ENCODE data around the gene TIGIT.

TIGIT gene

DNA sequence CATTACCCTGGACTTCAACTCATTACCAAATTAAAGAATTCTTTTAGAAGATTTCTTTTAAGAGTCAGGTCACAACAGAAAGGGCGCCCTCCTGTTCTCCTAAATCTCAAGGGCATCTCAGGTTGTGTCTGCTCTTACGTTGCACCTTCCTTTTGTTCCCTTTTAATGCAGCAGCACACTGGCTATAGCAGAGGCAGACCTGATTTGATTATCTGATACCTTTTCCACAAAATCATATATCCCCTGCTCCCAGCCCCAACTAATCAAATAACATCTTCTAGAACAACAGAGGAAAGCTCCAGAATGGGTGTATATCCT lies 40.1 kb downstream of the TIGIT start:
- FAIRE-seq (no peak), DNase-seq (ENCODE audit: insufficient read length, low spot score) (no peak)
- TF ChIP-seq, protein P1, sequence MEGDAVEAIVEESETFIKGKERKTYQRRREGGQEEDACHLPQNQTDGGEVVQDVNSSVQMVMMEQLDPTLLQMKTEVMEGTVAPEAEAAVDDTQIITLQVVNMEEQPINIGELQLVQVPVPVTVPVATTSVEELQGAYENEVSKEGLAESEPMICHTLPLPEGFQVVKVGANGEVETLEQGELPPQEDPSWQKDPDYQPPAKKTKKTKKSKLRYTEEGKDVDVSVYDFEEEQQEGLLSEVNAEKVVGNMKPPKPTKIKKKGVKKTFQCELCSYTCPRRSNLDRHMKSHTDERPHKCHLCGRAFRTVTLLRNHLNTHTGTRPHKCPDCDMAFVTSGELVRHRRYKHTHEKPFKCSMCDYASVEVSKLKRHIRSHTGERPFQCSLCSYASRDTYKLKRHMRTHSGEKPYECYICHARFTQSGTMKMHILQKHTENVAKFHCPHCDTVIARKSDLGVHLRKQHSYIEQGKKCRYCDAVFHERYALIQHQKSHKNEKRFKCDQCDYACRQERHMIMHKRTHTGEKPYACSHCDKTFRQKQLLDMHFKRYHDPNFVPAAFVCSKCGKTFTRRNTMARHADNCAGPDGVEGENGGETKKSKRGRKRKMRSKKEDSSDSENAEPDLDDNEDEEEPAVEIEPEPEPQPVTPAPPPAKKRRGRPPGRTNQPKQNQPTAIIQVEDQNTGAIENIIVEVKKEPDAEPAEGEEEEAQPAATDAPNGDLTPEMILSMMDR (IDR thresholded peaks at IDR 0.05; ENCODE audit: insufficient read depth, missing control alignments): no peak

DNA sequence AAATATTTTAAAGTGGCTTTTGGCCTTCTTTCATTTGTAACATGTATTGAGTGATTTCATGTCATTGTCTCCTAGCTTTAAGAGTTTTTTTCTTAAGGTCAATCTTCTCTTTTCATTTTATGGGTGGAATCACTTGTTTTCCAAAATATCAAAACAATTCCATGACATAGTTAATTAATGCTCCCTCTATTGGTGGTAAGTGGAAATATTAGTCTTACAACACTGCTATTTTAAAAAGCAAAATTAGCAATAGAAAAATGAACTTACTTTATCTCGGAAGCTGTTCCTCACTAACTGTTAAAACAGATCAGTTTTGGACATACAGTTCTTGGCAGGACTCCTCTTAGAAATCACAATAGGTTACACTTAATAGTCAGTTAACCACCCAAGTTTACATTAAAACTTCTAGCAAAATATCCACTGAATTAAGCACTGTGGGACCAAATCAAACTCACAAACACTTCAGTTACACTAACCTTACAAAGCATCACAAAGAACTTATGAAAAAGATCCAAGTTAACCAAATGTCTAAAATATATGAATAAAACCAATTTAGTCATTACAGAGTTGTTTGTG lies 42.4 kb downstream of the TIGIT start:
- DNase-seq (ENCODE audit: insufficient read length, low spot score) (no peak), FAIRE-seq (no peak)
- TF ChIP-seq, protein P1 (IDR thresholded peaks at IDR 0.05; ENCODE audit: insufficient read depth, missing control alignments): peak; percentile 33

DNA sequence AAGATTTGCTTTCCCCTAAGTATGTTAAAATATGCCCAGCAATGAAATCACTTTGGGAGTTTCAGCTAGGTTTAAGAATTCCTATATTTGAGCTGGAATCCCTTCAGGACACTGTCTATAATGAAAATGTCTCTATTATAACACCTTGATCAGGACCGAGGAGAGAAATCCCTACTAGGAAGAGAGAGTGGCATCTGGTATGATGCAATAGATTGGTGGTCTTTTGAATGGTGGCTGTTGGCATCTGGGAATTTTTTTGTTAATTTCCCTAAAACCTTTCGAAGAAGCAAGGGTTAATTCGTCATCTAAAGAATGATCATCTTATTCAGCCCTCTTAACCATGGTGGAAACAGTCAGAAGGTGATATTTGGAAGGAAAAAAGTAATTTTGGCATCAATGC lies 43.0 kb downstream of the TIGIT start:
- no peak for FAIRE-seq
- no peak for DNase-seq (ENCODE audit: insufficient read length, low spot score)
- TF ChIP-seq, protein P1 (IDR thresholded peaks at IDR 0.05; ENCODE audit: insufficient read depth, missing control alignments): no peak

DNA sequence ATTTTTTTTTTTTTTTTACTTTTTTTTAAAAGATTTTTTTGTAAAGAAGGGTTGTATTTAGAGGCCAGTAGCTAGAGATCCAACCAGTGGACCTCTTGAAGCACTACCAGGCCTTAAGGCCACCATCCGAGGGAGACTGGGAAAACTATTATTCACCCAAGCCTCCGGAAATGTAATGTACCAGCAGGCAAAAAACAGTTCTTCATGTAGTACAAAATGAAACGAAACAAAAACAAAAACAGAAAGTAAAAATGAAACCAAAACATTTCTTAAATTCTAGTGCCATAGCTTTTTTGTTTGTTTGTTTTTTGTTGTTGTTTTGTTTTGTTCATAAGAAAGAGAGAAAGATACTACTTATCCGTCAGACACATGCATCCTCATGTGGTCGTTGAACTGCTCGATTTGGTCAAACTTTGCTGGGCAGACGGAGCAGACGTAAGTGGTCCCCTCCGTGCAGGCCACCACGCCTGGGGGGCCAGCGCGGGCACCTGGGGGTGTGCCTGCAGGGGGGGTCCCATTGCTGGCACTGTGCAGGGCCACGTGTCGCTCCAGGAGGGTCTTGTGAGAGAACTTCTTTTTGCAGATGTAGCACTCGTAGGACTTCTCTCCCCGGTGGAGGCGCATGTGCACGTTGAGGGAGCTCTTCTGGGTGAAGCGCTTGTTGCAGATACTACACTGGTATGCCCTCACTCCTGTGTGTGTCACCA lies 45.0 kb downstream of the TIGIT start:
- DNase-seq (ENCODE audit: insufficient read length, low spot score) (no peak), FAIRE-seq (no peak)
- TF ChIP-seq, protein P1 (IDR thresholded peaks at IDR 0.05; ENCODE audit: insufficient read depth, missing control alignments): no peak

DNA sequence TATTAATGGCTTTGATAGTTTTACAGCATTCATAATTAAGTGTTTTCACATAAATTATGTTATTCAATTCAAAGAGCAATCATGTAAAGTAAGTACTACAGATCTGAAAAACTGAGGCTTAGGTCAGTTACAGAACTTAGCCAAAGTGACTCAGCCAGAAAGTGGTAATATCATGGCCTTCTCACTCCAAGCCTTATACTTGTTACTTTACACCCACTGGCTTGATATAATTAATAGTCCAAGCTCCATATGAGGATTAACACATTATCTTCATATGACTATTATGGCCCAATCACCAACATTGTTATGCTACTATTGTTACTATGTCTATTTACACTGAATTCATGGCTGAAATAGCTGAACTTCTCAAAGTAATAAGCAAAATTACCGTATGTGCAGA lies 50.7 kb downstream of the TIGIT start:
- DNase-seq (ENCODE audit: insufficient read length, low spot score) (no peak), FAIRE-seq (no peak)
- TF ChIP-seq, protein P1 (IDR thresholded peaks at IDR 0.05; ENCODE audit: insufficient read depth, missing control alignments): no peak

DNA sequence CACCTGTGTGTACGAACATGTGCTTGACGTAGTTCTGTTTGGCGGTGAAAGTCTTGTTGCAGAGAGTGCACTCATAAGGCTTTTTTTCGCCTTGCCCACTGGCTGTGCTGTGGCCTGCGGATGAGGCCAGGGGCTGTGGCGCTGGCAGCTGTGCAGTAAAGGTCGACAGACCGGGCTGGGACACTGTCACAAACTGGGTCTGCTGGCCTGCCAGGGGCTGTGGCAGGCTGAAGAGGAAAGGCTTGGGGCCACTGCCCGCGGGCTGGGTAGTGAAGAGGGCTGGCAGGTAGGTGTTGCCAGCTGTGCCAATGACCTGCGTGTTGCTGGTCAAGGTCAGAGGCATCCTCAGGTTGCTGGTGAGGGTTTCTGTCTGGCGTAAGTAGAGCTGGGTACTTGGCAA lies 56.4 kb downstream of the TIGIT start:
- DNase-seq (ENCODE audit: insufficient read length, low spot score) (no peak), FAIRE-seq (no peak)
- TF ChIP-seq, protein P1 (IDR thresholded peaks at IDR 0.05; ENCODE audit: insufficient read depth, missing control alignments): no peak

DNA sequence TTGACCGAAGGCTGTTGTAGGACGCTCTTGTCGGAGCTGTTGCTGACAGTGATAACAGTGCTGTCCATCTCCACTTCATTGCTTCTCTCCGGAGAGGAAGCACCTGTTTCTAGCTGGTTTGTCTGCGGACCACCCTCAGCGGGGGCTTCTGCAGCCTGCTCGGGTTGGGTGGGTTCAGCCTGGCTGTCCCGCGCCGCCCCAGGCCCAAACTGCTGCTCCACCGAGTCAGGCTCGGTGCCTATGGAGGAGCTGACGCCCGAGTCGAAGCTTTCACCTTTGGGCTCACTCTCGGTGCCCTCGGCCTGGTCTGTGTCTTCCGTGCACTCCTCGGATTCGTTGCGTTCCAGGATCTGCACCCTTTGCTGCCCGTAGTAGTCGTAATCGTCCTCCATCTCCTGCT lies 56.9 kb downstream of the TIGIT start:
- FAIRE-seq (no peak), DNase-seq (ENCODE audit: insufficient read length, low spot score) (no peak)

More for the DNA sequence above, 56.9 kb downstream of the TIGIT start:
- TF ChIP-seq, protein P1 (IDR thresholded peaks at IDR 0.05; ENCODE audit: insufficient read depth, missing control alignments): no peak
